OCI-LY7 (cell line): ENCODE measurements around the gene MFAP3L. TPM values are rescaled to one million over a fixed set of nuclear protein-coding genes. Genes with fewer than 3 reads are reported as not detected.

Source experiments
- BruUV-seq: library from RNA; stranded (reverse); fragments of 400-500 nt; replicated peaks from 2 replicates; lab custom pipeline; 2021; lab: Mats Ljungman, UMichigan
- CTCF ChIA-PET: fragments of 300-600 bp; sonication (Branson Sonifier 250); formaldehyde crosslinking; loops from one replicate; lab custom pipeline; 2022; ENCODE audit warnings: antibody characterized with exemption; ENCODE audit not compliant: unreplicated experiment; lab: Charles Lee
- POLR2A ChIA-PET: fragments of 300-600 bp; sonication (Branson Sonifier 250); formaldehyde crosslinking; loops from one replicate; lab custom pipeline; 2022; ENCODE audit warnings: antibody characterized with exemption; lab: Charles Lee
- DNase-seq: peaks from one replicate; pipeline ENCODE4 v3.0.0-alpha.2; 2015; ENCODE audit warnings: low spot score
- H2AFZ ChIP-seq: fragments of 200-600 bp; sonication (generic), shearing (Covaris generic); 2 replicates; pipeline ENCODE4 v1.6.1; 2014; ENCODE audit warnings: mild to moderate bottlenecking, antibody characterized with exemption, low read length, moderate library complexity
- H3K27ac ChIP-seq: fragments of 200-600 bp; sonication (generic); 2 replicates; pipeline ENCODE4 v1.5.1; 2014; ENCODE audit warnings: mixed run types, low read depth, mild to moderate bottlenecking, moderate library complexity, low read length, inconsistent platforms; ENCODE audit not compliant: poor library complexity, severe bottlenecking
- H3K36me3 ChIP-seq: fragments of 200-600 bp; sonication (generic); 2 replicates; pipeline ENCODE4 v1.6.1; 2014; ENCODE audit warnings: mild to moderate bottlenecking, antibody characterized with exemption, low read length, moderate library complexity, mixed read lengths; ENCODE audit not compliant: insufficient read depth
- H3K4me1 ChIP-seq: fragments of 200-600 bp; sonication (generic); 2 replicates; pipeline ENCODE4 v1.5.1; 2014; ENCODE audit warnings: mild to moderate bottlenecking, low read length; ENCODE audit not compliant: insufficient read depth, poor library complexity, severe bottlenecking
- H3K4me2 ChIP-seq: fragments of 200-600 bp; sonication (generic); 2 replicates; pipeline ENCODE4 v1.6.1; 2014; ENCODE audit warnings: mild to moderate bottlenecking, low read length
- H3K4me3 ChIP-seq: fragments of 200-600 bp; sonication (generic); 2 replicates; pipeline ENCODE4 v1.5.1; 2014; ENCODE audit warnings: mild to moderate bottlenecking, low read depth, low read length; ENCODE audit not compliant: poor library complexity, severe bottlenecking
- H3K79me2 ChIP-seq: fragments of 200-600 bp; sonication (generic); 2 replicates; pipeline ENCODE4 v1.6.1; 2016; ENCODE audit warnings: low read depth, mild to moderate bottlenecking, low read length, moderate library complexity, mixed read lengths; ENCODE audit not compliant: insufficient read depth
- H3K9me2 ChIP-seq: fragments of 200-600 bp; sonication (generic); 2 replicates; pipeline ENCODE4 v1.6.1; 2016; ENCODE audit warnings: mild to moderate bottlenecking, low read length, mixed read lengths; ENCODE audit not compliant: insufficient read depth
- H3K9me3 ChIP-seq: fragments of 200-600 bp; sonication (generic); 2 replicates; pipeline ENCODE4 v1.6.1; 2014; ENCODE audit warnings: mild to moderate bottlenecking, mixed run types, low read length, mixed read lengths
- H4K20me1 ChIP-seq: fragments of 200-600 bp; sonication (generic); 2 replicates; pipeline ENCODE4 v1.6.1; 2014; ENCODE audit warnings: mild to moderate bottlenecking, antibody characterized with exemption, low read length, moderate library complexity, mixed read lengths; ENCODE audit not compliant: insufficient read depth
- CTCF ChIP-seq: fragments of 200-600 bp; sonication (generic); conservative IDR thresholded peaks from 2 replicates; pipeline ENCODE4 v1.5.1; 2014; ENCODE audit warnings: mild to moderate bottlenecking, antibody characterized with exemption, low read length, moderate library complexity, mixed read lengths
- EZH2phosphoT487 ChIP-seq: fragments of 200-600 bp; sonication (generic); IDR thresholded peaks from 2 replicates; pipeline ENCODE4 v1.6.1; 2018; ENCODE audit warnings: low read depth, borderline replicate concordance, mild to moderate bottlenecking, mixed run types, antibody characterized with exemption, low read length, moderate library complexity, mixed read lengths
- intact Hi-C: fragments of 100-400 bp; cut with micrococcal nuclease; formaldehyde crosslinking; loops from one replicate; pipeline ENCODE4 v1.10.0; 2022; ENCODE audit not compliant: unreplicated experiment
- total RNA-seq, 2 experiments: library from RNA; depleted of rRNA in 1 of 2; stranded (reverse); fragments of >200 nt in 1 of 2; shearing (Covaris generic) in 1 of 2; gene quantifications; 2 replicates each; pipeline ENCODE4 v1.2.3, GENCODE V29; 2014 to 2022

MFAP3L gene
- total RNA-seq, 2 experiments from 2014 or later, result not detected

GRCh38 chr4:170011921-170012628, 14.1 kb downstream of the MFAP3L start:
- H3K9me3 ChIP-seq, result no peaks in the 10 kb centered on the region
- H3K4me2 ChIP-seq, result no peak overlapping the region
- no peaks in the 10 kb centered on the region for H3K36me3 ChIP-seq
- no peaks in the 10 kb centered on the region for H3K79me2 ChIP-seq
- H3K4me3 ChIP-seq, result no peak overlapping the region
- no peak overlapping the region for H2AFZ ChIP-seq
- TF ChIP-seq CTCF (no peak), EZH2phosphoT487 (no peak)
- BruUV-seq, result no TSS peak
- no peak for DNase-seq
- H3K27ac ChIP-seq, result no peak overlapping the region
- ChIA-PET POLR2A (interaction anchor here (0.6 to 1.0 kb wide), 2 partner anchors 14 to 150 kb away, joined by 3 read pairs; no protein-coding TSS in a partner anchor), CTCF (no interaction called here)
- H4K20me1 ChIP-seq, result no peaks in the 10 kb centered on the region
- intact Hi-C loops, result no loop called here
- no peaks in the 10 kb centered on the region for H3K4me1 ChIP-seq
- H3K9me2 ChIP-seq, result no peaks in the 10 kb centered on the region

DNA sequence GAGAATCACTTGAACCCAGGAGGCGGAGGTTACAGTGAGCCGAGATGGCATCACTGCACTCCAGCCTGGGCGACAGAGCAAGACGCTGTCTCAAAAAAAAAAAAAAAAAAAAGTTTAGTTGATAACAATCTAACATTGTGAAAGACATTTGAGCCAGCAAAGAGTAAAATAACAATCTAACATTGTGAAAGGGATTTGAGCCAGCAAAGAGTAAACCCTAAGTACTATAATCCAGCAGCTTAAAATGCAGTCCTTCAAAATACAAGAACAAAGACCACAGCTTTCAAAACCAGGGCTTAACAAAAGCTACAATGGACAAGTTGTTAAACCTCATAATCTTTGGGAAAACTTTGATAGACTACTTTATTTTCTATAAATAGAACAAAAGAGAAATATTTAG, 16.9 kb downstream of the MFAP3L start:
- no peaks in the 10 kb centered on the region for H4K20me1 ChIP-seq
- H3K9me3 ChIP-seq, result no peaks in the 10 kb centered on the region
- no peak for TF ChIP-seq EZH2phosphoT487
- TF ChIP-seq CTCF, result no peak
- ChIA-PET CTCF (no interaction called here), POLR2A (no interaction called here)
- no peak overlapping the region for H2AFZ ChIP-seq
- H3K9me2 ChIP-seq, result no peaks in the 10 kb centered on the region
- intact Hi-C loops, result no loop called here
- no peak overlapping the region for H3K4me2 ChIP-seq
- no peak overlapping the region for H3K27ac ChIP-seq
- no peaks in the 10 kb centered on the region for H3K4me1 ChIP-seq
- no TSS peak for BruUV-seq
- H3K79me2 ChIP-seq, result no peaks in the 10 kb centered on the region
- no peaks in the 10 kb centered on the region for H3K36me3 ChIP-seq
- DNase-seq, result no peak
- H3K4me3 ChIP-seq, result no peak overlapping the region

- Histone ChIP-seq H3K4me2 (no peak overlapping the region), H3K4me3 (no peak overlapping the region), H3K4me1 (no peaks in the 10 kb centered on the region), H3K79me2 (no peaks in the 10 kb centered on the region), H2AFZ (no peak overlapping the region), H3K9me3 (no peaks in the 10 kb centered on the region), H3K36me3 (no peaks in the 10 kb centered on the region), H3K27ac (no peak overlapping the region), H4K20me1 (no peaks in the 10 kb centered on the region), H3K9me2 (no peaks in the 10 kb centered on the region)
- TF ChIP-seq CTCF (no peak), EZH2phosphoT487 (no peak)
- no peak for DNase-seq
- CTCF ChIA-PET, result no interaction called here
- no TSS peak for BruUV-seq
- POLR2A ChIA-PET, result no interaction called here
- intact Hi-C loops, result no loop called here
Measured at GRCh38 chr4:170008801-170009200, 17.4 kb downstream of the MFAP3L start.
